SH-SY5Y (cell line): ENCODE data around the gene ZNF487.

Experiments used
- GATA2 ChIP-seq: IDR thresholded peaks from 2 replicates; pipeline ENCODE4 v1.6.1; 2011; ENCODE audit warnings: mild to moderate bottlenecking, low read depth, low read length
- GATA3 ChIP-seq: IDR thresholded peaks from 2 replicates; pipeline ENCODE4 v1.6.1; 2011; ENCODE audit warnings: low read depth, mild to moderate bottlenecking, low read length, moderate library complexity

Gene ZNF487

DNA sequence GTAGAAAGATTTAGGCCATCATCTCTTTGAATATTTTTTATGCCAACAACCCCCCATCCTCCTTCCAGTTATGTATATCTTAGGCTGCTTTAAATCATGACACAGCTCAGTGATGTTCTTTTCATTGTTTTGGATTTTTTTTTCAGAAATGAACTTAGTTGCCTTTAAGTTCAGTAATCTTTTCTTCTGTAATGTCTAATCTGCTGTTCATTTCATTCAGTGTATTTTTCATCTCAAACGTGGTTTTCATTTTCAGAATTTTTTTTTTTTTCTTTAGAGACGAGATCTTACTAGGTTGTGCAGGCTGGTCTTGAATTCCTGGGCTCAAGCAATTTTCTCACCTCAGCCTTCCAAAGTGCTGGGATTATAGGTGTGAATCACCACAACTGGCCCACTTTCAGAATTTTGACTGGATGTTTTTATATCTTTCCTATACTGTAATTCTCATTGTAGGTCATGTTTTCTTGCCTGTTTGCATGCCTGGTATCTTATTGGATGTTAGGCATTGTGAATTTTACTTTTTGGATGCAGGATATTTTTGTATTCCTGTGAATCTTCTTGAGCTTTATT, 8.1 kb downstream of the ZNF487 start:
- TF ChIP-seq GATA2 (no peak), GATA3 (no peak)

GRCh38 chr10:43448742-43449141, 11.8 kb downstream of the ZNF487 start:
- TF ChIP-seq GATA2 (no peak), GATA3 (no peak)

DNA sequence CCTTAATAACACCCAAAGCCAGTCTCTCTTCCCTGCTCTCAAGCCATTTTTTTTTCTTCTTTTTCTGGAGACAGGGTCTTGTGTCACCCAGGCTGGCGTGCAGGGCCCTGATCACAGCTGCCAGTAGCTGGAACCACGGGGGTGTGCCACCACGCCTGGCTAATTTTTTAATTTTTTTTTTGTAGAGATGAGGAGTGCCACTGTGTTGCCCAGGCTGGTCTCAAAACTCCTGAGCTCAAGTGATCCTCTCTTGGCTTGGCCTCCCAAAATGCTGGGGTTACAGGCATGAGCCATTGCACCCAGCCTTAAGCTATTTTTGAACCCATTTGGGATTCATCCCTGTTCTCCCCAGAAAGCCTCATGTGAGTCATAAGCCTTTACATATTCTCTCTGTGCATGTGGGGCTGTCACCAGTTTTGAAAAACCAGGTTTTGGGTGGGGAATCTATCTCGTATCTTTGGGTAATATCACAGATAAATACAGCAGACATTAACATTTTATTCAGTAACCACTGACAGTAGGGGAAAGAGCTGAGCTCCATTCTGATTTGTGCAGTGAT, 15.5 kb downstream of the ZNF487 start:
- TF ChIP-seq GATA2, result no peak
- TF ChIP-seq GATA3, result no peak

DNA sequence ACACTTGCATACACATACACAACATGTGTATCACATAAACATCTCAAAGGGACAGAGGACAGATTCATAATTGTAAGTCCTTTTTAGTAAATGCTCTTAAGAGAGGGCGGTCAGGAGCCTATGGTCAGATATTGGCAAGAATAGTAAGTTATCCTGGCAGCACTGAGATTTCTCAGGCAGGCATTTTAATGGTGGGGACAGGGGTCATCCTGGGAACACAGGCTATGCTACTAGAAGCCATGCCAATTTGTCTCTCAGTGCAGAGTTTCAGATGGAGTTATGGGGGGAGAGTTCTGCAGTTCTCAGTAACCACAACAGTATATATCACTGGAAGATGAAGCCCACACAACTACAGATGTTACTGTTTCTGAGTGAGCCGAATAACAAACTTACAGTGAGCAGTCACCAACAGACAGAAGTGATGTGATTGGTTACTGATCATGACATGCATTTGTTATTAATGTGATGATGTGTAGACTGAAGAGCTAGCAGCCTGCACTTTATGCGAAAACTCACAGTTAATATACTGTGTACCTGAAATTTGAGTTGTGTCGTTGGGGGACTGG, 16.4 kb downstream of the ZNF487 start:
- TF ChIP-seq GATA3 (no peak), GATA2 (no peak)

DNA sequence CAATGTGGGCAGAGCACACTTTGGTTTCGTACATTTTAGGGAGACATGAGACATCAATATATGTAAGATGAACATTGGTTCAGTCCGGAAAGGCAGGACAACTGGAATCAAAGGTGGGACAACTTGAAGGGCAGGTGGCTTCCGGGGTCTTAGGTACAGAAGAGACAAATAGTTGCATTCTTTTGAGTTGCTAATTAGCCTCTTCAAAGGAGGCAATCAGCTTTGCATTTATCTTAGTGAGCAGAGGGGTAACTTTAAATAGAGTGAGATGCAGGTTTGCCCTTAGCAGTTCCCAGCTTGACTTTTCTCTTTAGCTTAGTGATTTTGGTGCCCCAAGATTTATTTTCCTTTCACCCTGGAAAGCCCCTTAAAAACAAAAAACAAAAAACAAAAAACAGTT, 21.3 kb downstream of the ZNF487 start:
- TF ChIP-seq GATA3 (no peak), GATA2 (no peak)

- TF ChIP-seq GATA3, result no peak
- TF ChIP-seq GATA2, result no peak
Measured at GRCh38 chr10:43461950-43462349, 25.0 kb downstream of the ZNF487 start.

GRCh38 chr10:43471146-43471545, 34.2 kb downstream of the ZNF487 start:
- TF ChIP-seq GATA2, result no peak
- TF ChIP-seq GATA3, result no peak

DNA sequence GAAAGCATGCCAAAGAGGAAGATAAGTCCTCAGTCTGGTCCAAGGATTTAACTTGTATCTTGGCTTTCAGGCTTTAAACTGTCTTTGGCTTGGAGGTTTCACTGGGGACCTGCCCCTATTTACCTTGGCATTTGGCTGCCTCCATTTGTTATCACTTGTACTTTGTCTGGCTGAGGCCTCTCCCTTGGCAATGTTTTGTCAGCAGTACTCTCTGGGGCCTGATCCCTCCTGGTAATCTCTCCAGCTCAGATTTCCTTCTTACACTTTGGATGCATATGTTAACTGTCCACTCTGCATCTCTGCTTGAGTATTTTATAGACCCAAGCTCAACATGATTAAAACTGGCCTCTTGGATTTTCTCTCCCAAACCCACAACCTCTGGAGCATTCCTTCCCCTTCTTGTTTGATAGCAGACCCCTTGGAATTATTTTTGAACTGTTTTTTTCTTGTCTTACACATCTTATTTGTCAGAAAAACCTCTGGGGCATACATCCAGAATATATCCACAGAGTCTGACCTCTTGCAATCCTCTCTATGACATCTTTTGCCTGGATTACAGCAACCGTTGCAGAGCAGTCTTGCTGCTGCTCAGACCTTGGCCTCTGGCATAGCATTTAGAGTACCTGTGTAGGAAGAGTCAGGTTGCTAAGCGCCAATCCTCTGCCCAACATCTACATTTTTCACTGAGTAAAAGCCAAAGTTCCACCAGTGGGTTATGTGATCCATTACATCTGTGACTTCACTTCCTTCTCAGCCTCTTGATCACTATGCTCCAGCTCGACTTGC, 35.2 kb downstream of the ZNF487 start:
- TF ChIP-seq GATA2 (no peak), GATA3 (no peak)

- TF ChIP-seq GATA3 (no peak), GATA2 (no peak)
Measured at GRCh38 chr10:43479275-43479674, 42.4 kb downstream of the ZNF487 start.

GRCh38 chr10:43482319-43483078, 45.6 kb downstream of the ZNF487 start:
- TF ChIP-seq GATA2 (no peak), GATA3 (no peak)

DNA sequence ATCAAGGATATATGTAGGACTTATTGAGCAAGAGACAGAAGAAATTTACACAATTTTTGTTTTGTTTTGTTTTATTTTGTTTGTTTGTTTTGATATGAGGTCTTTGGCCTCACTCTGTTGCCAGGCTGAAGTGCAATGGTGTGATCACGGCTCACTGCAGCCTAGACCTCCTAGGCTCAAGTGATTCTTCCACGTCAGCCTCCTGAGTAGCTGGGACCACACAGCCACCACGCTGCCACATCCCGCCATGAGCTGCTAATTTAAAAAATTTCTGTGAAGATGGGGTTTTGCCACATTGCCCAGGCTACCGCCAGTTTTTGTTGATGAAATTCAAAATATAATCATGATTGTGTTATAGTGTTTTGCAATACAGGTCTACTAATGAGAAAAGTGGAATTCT, 54.9 kb downstream of the ZNF487 start:
- TF ChIP-seq GATA3 (no peak), GATA2 (no peak)

- no peak for TF ChIP-seq GATA2
- no peak for TF ChIP-seq GATA3
Measured at GRCh38 chr10:43502931-43503330, 66.0 kb downstream of the ZNF487 start.

- TF ChIP-seq GATA3 (no peak), GATA2 (no peak)
Measured at GRCh38 chr10:43524434-43525247, 87.7 kb downstream of the ZNF487 start.
